HUDEP-2 (cell line): ENCODE results near the gene ZNF888.
"Not testable (repeated sequence)": the region's sequence is repeated elsewhere in the genome, so short reads cannot be mapped to it uniquely, and the experiment has no call there.

Experiments
- DNase-seq, 76 experiments: peaks; one replicate each; lab custom pipeline; 2025; ENCODE audit not compliant: unreplicated experiment in 76 of 76; lab: John Stamatoyannopoulos, UW

The ZNF888 gene

GRCh38 chr19:52889931-52890330, 33.3 kb downstream of the ZNF888 start:
- DNase-seq: no peak

GRCh38 chr19:52889076-52889475, 34.2 kb downstream of the ZNF888 start:
- no peak for DNase-seq

GRCh38 chr19:52880895-52881389, 42.3 kb downstream of the ZNF888 start:
- no peak for DNase-seq

GRCh38 chr19:52872996-52873395, 50.2 kb downstream of the ZNF888 start:
- DNase-seq: not testable (repeated sequence)

- DNase-seq: no peak
These were observed 51.8 kb downstream of the ZNF888 start for GRCh38 chr19:52871466-52871865.

GRCh38 chr19:52868031-52868430, 55.2 kb downstream of the ZNF888 start:
- DNase-seq: not testable (repeated sequence)

GRCh38 chr19:52857378-52858191, 65.6 kb downstream of the ZNF888 start, which contains the start of gene ZNF468:
Gene ZNF468, minus strand, starts transcription at chr19:52857619. Its CDS starts 3,347 bp downstream, at chr19:52854272.
- peak in 71 of 76 experiments; percentile 8 to 72 (median 50) for DNase-seq

GRCh38 chr19:52856540-52857377, 66.5 kb downstream of the ZNF888 start:
- DNase-seq: peak in 10 of 76 experiments; percentile 3 to 32 (median 14)
